ENCODE measurements around the gene HSPA4.
A peak's percentile ranks its signal among the peaks of the same experiment; 100 is the strongest.

Gene HSPA4

GRCh38 chr5:133106343-133106742 lies 54.5 kb downstream of the HSPA4 start:
- no peak for DNase-seq (ENCODE audit: low read depth)

- DNase-seq (ENCODE audit: low read depth): no peak
Observed at GRCh38 chr5:133106761-133107572, 55.2 kb downstream of the HSPA4 start.

GRCh38 chr5:133108481-133108921 lies 56.7 kb downstream of the HSPA4 start:
- no peak for DNase-seq (ENCODE audit: low read depth)

- no peak for DNase-seq (ENCODE audit: low read depth)
Observed at GRCh38 chr5:133109655-133110483, 58.1 kb downstream of the HSPA4 start.

- DNase-seq (ENCODE audit: low read depth): no peak
Observed at GRCh38 chr5:133110709-133111108, 58.9 kb downstream of the HSPA4 start.

GRCh38 chr5:133111299-133111698 lies 59.5 kb downstream of the HSPA4 start:
- DNase-seq (ENCODE audit: low read depth): peak; percentile 68

GRCh38 chr5:133112026-133112660 lies 60.3 kb downstream of the HSPA4 start:
- no peak for DNase-seq (ENCODE audit: low read depth)

GRCh38 chr5:133113331-133114061 lies 61.7 kb downstream of the HSPA4 start:
- DNase-seq (ENCODE audit: low read depth): no peak

- no peak for DNase-seq (ENCODE audit: low read depth)
Observed at GRCh38 chr5:133114166-133114932, 62.5 kb downstream of the HSPA4 start.

GRCh38 chr5:133114933-133115310 lies 63.1 kb downstream of the HSPA4 start:
- DNase-seq (ENCODE audit: low read depth): no peak

GRCh38 chr5:133116601-133117000 lies 64.8 kb downstream of the HSPA4 start:
- DNase-seq (ENCODE audit: low read depth): no peak

GRCh38 chr5:133117166-133117911 lies 65.5 kb downstream of the HSPA4 start:
- DNase-seq (ENCODE audit: low read depth): no peak

- DNase-seq (ENCODE audit: low read depth): no peak
Observed at GRCh38 chr5:133117912-133118445, 66.2 kb downstream of the HSPA4 start.

- no peak for DNase-seq (ENCODE audit: low read depth)
Observed at GRCh38 chr5:133118741-133119140, 66.9 kb downstream of the HSPA4 start.

- DNase-seq (ENCODE audit: low read depth): no peak
Observed at GRCh38 chr5:133119233-133119711, 67.5 kb downstream of the HSPA4 start.

GRCh38 chr5:133120156-133120750 lies 68.4 kb downstream of the HSPA4 start:
- DNase-seq (ENCODE audit: low read depth): no peak

GRCh38 chr5:133121080-133121479 lies 69.3 kb downstream of the HSPA4 start:
- DNase-seq (ENCODE audit: low read depth): no peak

GRCh38 chr5:133121611-133122150 lies 69.9 kb downstream of the HSPA4 start:
- DNase-seq (ENCODE audit: low read depth): no peak

- no peak for DNase-seq (ENCODE audit: low read depth)
Observed at GRCh38 chr5:133122711-133123110, 70.9 kb downstream of the HSPA4 start.

All from activated T-helper 9 cell treated with anti-CD3 and anti-CD28 coated beads, Interleukin-2, amount 50 U/mL, for 16 hours (primary cell).